GM19043 (cell line): ENCODE data around the gene USH1C.

Source experiments
- ATAC-seq: cut with Tn5 transposase; IDR thresholded peaks from one replicate; pipeline ENCODE4 v1.9.1; 2021; ENCODE audit warnings: low read depth; ENCODE audit not compliant: unreplicated experiment

USH1C gene

DNA sequence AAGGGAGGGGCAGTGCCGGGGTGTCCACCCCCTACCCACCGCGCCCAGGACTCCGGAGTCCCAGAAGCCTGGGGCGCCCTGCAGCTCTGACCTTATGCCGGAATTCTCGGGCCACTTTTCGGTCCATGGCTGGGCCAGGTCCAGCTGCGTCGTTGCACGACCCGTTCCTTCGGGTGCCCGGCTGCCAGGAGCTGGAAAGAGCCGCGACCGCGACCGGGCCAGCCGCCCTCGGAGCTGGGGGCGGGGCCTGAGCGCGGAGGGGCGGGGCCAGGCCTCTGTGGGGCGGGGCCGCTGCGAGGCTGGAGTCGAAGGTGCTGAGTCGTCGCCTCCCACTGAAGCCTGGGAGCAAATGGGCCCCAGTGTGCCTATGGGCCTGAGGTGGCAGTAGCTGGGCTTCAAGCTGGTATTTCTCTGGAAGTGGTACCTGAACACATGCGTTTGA is at the start of gene USH1C:
Gene USH1C, minus strand, starts transcription at position 236 of the 442 bp plus-strand sequence. Its CDS starts 109 bp downstream, at position 127.
- ATAC-seq: no peak

DNA sequence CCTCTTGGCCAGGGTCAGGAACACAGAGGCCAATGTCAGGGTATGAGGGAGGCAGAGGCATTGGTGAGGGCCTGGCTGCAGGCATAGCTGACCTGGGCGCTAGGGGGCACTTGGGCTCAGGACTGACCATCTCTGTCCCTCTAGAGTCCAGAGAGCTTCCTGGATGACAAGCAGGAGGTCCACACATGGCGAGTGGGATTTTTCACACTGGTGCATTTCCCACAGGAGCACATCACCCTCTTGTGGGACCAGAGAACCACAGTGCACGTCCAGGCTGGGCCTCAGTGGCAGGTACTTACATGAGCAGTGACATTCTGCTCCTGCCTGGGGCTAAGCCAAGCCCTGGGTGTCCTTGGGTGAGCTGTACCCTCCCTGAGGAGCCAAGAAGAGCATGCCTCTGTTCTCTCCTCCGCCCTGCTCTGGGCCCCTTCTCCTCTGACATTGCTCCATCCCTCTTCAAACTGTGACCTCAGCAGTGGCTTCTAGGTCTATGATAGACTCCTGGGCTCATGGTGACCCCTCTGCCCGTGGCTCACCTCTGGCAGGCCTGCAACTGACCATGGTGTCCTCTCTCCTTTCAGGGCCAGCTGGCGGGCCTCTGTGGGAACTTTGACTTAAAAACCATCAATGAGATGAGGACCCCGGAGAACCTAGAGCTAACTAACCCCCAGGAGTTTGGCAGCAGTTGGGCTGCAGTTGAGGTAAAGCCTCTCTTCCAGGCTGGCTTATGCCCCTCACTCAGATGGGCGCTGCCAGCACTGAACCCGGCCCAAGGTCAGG is 49.4 kb upstream of the USH1C start:
- ATAC-seq: no peak

DNA sequence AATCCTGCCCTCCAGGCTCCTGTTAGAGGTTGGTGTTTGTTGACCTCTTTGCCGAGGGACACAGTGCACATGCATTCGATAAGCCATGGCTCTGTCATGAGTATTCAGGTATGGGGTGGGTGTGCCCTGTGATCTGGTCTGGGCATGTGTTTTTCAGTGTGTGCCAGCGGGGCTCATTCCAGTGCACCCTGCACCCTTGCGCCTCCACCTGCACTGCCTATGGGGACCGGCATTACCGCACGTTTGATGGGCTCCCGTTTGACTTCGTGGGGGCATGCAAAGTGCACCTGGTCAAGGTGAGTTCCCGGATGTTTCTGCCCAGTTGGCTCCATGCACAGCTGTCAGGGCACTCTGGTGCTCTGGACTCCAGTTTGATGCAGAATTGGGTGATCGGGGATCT is 47.1 kb upstream of the USH1C start:
- ATAC-seq: no peak

DNA sequence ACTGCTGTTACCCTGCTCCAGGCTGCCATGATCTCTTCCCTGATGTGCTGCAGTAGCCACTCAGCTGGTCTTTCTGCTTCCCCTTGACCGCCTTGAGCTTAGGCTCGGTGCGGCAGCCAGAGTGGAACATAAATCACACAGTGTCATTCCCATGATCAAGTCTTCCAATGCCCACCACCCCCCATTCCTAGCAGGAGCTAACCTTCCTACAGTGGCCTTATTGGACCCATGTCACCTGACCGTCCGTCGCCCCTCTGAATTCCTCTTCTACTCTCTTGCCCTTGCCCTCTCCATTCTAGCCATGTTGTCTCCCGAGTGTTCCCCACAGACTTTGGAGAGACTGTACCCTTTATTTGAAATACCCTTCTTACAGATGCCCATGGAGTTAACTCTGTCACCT is 46.2 kb upstream of the USH1C start:
- ATAC-seq: no peak

DNA sequence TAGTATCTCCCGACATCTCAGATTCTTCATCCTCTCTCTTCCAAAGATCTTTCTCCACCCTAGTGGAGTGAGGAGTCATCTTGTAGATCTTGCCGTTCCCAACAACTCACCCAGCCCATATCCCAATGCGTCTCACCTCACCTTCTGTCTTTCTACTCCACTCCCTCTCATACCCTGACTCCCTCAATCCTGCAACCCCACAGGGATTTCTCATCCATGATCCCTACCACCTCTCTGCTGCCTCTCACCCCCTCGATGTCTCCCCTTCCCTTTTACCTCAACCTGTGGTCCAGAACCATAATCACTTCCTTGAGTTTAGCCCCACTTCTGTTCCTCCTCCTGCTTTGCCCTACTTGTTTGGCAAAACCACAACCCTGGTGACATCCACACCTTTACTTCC is 44.5 kb upstream of the USH1C start:
- ATAC-seq: no peak

DNA sequence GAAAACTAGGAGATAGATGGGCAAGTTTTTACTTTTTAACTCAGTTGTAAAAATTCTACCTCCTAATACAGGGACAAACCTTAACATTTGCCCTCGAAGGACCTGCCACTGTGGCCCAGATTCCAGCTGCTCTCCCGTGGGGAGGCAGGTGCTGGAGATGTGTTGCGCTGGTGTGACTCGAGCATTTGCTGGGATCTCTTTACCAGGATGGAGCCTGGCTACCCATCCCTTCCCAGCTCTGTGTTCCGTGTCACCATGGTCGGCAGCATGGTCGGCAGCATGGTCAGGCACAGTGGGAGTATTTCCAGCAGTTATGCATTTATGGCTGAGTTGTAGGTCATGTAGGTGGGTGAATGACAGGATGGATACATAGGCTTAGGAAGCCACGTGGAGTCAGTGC is 44.0 kb upstream of the USH1C start:
- no peak for ATAC-seq

DNA sequence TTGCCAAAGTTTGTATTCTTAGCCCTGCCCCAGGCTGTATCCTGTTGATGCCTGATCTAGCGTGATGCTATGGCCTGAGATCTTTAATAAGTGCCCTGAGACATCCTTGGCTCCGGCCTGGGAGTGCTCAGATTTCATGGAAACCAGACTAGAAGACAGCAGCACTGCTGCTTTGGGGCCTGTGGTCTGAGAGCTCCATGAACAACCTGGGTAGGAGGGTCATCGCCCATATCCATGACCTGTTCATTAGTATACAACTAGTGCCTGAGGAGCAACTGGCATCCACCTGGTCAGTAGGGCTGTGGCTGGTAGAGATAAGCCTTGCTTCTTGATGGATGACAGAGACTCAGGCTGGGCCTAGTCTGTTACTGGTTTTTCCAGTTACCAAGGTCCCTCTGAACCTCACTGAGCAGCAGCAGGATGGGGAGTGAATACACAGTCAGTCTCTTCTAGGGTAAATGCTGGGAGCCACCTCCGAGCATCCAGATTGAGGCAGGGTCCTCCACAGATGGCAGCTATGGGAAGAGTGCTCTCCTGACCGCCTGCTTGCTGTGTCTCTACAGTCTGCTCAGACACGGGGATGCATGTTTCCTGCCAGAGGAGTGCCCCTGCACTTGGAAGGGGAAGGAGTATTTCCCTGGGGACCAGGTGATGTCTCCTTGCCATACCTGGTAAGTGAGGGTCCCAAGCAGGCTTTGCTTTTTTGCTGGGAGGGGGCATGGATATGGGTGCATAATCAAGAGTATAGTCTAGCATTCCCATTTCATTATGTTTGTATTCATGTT is 41.9 kb upstream of the USH1C start:
- ATAC-seq: no peak

DNA sequence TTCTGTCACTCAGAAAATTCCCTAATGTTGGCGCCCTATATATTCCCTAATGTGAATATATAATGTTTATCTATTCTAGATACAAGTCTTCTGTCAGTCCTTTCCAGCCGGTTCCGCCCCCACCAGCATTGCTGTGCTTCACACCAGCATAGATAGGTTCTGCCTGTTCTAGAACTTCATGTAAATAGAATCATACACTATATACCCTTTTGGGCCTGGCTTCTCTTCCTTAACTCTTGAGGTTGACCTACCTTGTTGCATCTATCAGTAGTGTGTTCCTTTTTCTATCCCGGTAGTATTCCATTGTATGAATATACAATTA is 37.5 kb upstream of the USH1C start:
- ATAC-seq: no peak

DNA sequence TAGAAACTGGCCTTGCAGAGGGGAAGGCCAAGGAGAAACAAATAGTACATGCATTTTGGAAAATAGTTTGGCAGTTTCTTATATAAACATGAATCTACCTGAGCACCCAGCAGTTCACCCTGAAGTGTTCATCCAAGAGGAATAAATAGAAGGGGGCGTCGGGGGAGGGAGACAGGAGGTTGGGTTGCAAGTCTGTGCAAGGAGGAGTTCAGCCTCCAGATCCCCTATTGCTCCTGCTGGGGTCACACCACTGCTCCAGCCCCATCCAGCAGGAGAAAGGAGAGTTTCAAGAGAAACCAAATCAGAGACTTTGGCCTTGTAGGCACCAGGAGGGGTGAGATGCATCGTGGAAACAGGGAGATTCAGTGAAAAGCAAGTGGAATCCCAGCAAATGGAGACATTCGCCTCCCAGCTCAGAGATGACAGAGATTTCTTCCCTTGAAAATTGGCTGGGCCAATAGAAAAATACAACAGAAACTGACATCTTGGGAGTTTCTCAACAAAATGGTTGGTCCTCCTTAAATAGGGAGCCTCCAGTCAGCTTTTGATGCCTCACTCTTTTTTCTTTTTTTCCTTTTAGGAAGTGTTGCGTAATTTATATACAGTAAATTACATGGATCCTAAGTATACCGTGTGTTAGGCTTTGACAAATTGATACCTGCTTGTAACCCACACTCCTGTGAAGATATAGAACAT is 37.0 kb upstream of the USH1C start:
- no peak for ATAC-seq

DNA sequence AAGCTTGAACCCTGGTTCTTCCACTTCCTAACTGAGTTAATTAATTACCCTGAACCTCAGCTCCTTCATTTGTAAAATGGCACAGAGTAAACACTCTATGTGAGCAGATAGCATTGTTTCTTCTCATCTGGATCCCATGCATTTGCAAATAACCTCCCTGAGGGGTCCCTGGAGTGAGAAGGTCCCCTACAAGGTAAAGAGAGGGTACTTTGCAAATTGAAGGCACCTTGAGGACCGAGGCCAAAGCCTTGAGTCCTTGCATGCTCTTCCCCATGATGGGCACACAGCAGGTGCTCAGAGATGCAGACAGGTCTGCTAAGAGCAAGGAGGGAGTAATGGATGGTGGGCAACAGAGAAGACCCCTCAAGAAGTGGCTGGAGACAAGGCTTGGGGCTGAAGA is 36.1 kb upstream of the USH1C start:
- ATAC-seq: no peak

DNA sequence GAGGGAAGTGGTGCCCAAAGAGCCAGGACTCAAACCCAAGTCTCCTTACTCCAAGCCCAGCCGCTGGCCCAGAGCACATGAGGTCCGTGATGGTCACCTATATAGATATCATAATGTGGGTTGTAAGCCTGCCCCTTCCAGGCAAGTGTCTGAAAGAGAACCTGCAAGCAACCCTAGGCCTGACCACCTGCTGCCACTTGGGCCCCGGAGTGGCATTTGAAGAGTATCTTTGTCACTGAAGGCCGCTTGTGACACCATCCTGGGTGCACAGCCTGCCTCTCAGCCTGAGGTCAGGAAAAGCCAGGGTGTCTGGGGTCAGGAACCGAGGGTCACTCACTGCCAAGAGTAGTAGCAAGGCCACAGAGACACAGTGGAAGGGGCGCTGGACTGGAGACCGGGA is 35.2 kb upstream of the USH1C start:
- no peak for ATAC-seq

DNA sequence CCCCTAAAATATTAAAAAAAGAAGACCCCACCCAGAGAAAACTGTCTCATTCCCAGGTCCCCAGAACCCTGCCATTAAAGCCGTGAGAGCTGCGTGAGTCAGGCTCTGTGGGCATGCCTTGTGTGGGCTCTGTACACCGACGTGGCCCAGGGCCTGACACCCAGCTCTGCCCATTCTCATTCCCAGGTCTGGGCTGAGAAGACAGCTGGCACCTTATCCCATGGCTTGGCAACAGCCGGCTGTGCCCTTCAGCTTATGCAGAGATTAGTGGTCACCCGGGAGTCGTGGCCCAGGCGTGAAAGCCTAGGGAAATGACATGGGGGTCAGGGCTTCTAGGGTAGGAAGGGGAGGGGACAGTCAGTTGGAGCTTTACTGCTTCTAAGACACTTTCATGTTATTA is 34.7 kb upstream of the USH1C start:
- no peak for ATAC-seq

DNA sequence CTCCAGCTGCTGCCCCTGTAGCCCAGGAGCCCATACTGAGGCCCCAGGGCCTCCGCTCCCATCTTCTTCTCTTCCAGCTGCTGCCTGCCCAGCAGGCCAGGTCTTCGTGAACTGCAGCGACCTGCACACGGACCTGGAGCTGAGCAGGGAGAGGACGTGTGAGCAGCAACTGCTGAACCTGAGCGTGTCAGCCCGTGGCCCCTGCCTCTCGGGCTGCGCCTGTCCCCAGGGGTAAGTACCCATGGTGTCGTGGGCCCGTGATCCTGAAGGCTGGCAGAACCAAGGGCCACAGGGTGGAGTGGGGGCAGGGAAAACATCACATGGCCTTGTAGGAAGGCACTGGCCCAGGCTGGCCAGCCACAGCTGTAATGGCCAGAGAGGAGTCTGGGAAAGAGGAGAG is 34.1 kb upstream of the USH1C start:
- ATAC-seq: no peak

DNA sequence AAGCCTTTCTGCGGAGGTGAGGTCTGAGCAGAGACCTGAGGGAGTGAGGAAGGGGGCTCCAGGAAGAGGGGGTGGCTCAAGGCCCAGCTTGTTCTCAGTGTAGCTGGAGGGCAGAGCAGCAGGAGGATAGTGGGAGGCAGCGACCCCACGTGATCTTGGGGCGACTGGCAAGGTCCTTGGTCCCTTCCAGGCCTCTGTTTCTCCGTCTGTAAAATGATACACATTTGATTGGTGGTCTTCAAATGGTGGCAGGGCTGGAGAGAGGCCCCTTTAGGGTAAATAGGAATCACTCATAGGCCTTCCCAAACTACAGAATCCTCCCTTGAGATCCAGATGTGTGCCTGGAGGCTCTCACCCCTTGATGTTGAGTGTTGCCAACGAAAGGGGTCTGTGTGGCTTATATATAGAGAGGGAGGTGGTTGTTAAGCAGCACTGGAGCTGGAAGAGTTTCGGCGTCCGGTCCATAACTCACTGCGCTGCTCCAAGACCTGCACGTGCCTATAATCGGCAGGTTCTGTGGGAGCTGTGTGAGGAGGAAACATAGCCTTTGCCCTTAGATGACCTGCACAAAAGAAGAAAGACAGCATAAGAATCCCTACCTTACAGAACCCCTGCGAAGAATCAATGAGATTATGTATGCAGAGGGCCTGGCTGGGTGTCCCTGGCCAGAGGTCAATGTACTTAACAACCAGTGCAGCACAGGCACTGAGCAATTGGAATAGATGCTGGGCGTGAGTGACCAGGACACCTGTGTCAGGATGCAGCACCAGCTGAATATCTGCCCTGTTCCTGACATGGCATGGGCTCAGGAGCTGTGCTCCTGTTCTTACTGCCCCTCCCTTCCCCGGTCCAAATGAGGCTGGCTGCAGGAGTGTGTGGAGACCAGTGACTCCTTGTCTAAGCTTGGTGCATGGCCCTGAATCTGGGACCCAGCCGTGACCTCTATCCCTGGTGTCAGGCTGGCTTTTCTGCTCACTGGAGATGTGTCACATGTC is 31.5 kb upstream of the USH1C start:
- no peak for ATAC-seq

DNA sequence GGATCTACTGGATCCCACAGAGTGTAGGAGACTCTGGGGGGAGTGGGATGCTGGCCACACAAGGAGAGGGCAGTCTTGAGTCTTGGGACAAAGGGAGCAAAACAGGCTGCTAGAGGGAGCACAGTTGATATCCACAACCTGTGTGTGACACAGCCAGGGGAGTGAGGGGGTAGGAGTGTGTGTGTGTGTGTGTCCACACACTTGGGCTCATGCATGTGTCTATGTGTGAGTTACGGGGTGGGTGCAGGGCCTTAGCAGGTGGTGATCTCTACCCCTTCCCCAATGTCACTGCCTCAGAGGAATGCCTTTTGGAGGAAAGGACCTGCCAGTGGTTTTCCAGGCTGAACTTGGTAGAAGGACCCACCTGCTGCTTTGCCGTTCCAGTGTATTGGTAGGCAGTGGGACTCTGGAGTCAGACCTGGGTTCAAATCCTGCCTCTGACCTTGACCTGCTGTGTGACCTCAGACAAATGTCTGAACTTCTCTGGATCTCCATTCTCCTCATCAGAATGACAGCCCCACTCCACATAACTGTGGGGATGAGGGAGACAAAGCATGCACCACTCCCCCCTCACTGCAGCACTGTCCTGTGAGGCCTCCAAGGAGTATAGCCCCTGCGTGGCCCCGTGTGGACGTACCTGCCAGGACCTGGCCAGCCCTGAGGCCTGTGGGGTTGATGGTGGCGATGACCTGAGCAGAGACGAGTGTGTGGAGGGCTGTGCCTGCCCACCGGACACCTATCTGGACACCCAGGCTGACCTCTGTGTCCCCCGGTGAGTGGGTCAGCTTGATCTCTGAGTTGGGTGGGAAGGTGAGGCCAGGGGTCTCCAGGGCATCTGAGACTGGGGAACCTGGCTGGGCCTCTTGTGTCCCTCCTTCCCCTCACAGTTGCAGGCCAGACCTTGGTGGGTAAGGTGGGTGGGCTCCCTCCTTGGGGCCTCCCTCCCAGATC is 30.2 kb upstream of the USH1C start:
- ATAC-seq: no peak

DNA sequence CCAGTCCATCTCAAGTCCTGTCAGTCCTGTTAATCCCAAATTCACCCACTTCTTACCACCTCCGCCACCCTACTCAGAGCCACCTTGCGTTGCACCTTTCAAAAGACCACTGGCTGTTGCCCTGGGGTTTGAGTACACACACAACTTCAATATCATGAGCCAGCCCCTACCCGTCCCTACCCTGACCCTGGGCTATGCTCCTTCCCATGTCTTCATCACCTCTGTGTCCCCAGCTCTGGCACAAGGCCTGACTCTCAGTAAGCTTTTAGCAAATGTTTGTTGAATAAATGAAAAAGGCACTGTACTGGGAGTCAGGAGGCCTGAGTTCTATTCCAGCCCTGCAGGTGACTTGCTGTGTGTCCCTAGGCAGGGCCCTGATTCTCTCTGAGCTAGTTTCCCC is 29.3 kb upstream of the USH1C start:
- ATAC-seq: no peak

DNA sequence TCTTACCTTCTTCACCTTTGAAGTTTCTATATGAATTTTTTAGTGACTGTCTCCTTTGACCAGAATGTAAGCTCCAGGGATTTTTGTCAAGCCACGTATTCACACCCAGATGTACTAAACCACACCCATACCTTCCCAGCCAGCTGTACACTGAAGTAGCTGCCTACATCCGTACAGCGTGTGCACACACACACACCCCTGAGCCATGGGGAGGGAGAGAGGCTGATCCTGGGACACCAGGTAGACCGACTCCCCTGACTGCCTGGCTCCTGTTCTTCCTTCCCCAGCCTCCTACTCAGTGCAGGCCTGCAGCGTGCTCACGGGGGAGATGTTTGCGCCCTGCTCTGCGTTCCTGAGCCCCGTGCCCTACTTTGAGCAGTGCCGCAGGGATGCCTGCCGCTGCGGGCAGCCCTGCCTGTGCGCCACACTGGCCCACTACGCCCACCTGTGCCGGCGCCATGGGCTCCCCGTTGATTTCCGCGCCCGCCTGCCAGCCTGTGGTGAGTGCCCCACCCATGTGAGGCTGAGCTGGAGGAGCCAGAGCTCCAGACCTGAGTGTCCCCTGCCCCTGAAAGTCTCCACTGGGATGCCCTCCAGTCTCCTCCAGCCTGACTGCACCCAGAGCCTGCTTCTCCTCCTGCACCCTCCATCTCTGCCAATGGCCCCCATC is 28.7 kb upstream of the USH1C start:
- ATAC-seq: no peak

DNA sequence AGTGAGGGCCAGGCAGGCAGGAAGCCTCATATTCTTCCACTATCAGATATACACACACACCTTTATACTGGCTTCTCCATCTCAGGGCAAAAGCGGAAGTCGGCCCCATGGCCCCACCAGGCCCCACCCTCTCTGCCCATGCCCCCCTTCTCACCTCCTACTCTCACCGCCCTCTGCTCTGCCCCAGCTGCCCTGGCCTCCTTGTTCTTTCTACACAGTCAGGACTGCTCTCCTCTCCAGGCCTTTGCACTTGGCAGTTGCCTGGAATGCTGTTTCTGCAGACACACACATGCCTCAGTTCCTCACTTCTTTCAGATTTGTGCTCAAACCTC is 28.1 kb upstream of the USH1C start:
- no peak for ATAC-seq
